PFSK-1 (cell line): ENCODE measurements around the gene POLR3A.

Experiments
- POLR2AphosphoS5 ChIP-seq: IDR thresholded peaks from 2 replicates; pipeline ENCODE4 v1.6.1; 2012; ENCODE audit warnings: low read depth, mild to moderate bottlenecking, control low read depth, low read length, moderate library complexity
- TAF1 ChIP-seq: IDR thresholded peaks from 2 replicates; pipeline ENCODE4 v1.6.1; 2012; ENCODE audit warnings: low read length, control low read depth, borderline replicate concordance; ENCODE audit not compliant: insufficient read depth
- TF ChIP-seq, protein P1 (sequence below), 2 experiments: IDR thresholded peaks; 2 replicates each; pipeline versions ENCODE4 v1.6.1 to v1.8.0; 2011 to 2012; ENCODE audit warnings: low read depth in 2 of 2, low read length in 2 of 2, control low read depth in 1 of 2, inconsistent platforms in 1 of 2, mild to moderate bottlenecking in 1 of 2, moderate library complexity in 1 of 2; ENCODE audit not compliant: insufficient read depth in 1 of 2

GRCh38 chr10:77946084-77946483, 83.2 kb downstream of the POLR3A start:
- TF ChIP-seq POLR2AphosphoS5 (no peak), TAF1 (no peak)
- TF ChIP-seq, protein P1, sequence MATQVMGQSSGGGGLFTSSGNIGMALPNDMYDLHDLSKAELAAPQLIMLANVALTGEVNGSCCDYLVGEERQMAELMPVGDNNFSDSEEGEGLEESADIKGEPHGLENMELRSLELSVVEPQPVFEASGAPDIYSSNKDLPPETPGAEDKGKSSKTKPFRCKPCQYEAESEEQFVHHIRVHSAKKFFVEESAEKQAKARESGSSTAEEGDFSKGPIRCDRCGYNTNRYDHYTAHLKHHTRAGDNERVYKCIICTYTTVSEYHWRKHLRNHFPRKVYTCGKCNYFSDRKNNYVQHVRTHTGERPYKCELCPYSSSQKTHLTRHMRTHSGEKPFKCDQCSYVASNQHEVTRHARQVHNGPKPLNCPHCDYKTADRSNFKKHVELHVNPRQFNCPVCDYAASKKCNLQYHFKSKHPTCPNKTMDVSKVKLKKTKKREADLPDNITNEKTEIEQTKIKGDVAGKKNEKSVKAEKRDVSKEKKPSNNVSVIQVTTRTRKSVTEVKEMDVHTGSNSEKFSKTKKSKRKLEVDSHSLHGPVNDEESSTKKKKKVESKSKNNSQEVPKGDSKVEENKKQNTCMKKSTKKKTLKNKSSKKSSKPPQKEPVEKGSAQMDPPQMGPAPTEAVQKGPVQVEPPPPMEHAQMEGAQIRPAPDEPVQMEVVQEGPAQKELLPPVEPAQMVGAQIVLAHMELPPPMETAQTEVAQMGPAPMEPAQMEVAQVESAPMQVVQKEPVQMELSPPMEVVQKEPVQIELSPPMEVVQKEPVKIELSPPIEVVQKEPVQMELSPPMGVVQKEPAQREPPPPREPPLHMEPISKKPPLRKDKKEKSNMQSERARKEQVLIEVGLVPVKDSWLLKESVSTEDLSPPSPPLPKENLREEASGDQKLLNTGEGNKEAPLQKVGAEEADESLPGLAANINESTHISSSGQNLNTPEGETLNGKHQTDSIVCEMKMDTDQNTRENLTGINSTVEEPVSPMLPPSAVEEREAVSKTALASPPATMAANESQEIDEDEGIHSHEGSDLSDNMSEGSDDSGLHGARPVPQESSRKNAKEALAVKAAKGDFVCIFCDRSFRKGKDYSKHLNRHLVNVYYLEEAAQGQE (IDR thresholded peaks at IDR 0.05; ENCODE audit: insufficient read depth in 1 of 2, low read depth in 2 of 2, low read length in 2 of 2) = no peak
